OCI-LY3 (cell line): ENCODE data around the gene MARK3.

Source experiments
- EZH2phosphoT487 ChIP-seq: fragments of 200-600 bp; shearing (Covaris generic); IDR thresholded peaks from 2 replicates; pipeline ENCODE4 v1.6.1; 2018; ENCODE audit warnings: antibody characterized with exemption, mixed run types, low read depth
- TF ChIP-seq, protein P1 (sequence below): fragments of 200-600, 300-600 bp; sonication (generic); IDR thresholded peaks from 2 replicates; pipeline ENCODE4 v1.5.1; 2014; ENCODE audit warnings: antibody characterized with exemption, low read length, low read depth

DNA sequence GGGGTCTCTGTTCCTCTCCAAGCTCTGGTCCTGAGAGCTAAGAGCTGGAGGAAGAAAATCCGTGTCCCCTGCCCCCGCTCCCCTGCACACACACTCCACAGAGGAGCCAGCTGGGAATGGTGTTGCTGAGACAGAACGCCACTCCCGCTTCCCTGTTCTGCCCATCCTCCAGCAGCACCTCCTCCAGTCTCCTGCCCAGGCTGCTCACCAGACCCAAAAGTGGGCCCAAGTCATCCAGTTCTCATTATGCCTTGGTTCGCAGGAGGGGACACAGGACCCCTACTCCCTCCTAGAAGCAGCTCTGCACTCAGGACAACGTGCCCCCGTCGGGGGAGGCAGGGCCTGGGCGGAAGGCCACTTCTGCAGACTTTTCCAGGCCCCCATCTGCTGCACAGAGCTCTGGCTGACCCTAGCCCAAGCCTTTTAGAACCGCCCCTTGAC is 143.0 kb downstream of the MARK3 start:
- TF ChIP-seq, protein P1, sequence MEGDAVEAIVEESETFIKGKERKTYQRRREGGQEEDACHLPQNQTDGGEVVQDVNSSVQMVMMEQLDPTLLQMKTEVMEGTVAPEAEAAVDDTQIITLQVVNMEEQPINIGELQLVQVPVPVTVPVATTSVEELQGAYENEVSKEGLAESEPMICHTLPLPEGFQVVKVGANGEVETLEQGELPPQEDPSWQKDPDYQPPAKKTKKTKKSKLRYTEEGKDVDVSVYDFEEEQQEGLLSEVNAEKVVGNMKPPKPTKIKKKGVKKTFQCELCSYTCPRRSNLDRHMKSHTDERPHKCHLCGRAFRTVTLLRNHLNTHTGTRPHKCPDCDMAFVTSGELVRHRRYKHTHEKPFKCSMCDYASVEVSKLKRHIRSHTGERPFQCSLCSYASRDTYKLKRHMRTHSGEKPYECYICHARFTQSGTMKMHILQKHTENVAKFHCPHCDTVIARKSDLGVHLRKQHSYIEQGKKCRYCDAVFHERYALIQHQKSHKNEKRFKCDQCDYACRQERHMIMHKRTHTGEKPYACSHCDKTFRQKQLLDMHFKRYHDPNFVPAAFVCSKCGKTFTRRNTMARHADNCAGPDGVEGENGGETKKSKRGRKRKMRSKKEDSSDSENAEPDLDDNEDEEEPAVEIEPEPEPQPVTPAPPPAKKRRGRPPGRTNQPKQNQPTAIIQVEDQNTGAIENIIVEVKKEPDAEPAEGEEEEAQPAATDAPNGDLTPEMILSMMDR: no peak
- TF ChIP-seq EZH2phosphoT487: no peak
